OCI-LY7 (cell line): ENCODE data around the gene UBQLN2. TPM values are rescaled to one million over a fixed set of nuclear protein-coding genes. Genes with fewer than 3 reads are reported as not detected.

Experiments
- BruUV-seq: library from RNA; stranded (reverse); fragments of 400-500 nt; replicated peaks from 2 replicates; lab custom pipeline; 2021; lab: Mats Ljungman, UMichigan
- CTCF ChIA-PET: fragments of 300-600 bp; sonication (Branson Sonifier 250); formaldehyde crosslinking; loops from one replicate; lab custom pipeline; 2022; ENCODE audit warnings: antibody characterized with exemption; ENCODE audit not compliant: unreplicated experiment; lab: Charles Lee
- POLR2A ChIA-PET: fragments of 300-600 bp; sonication (Branson Sonifier 250); formaldehyde crosslinking; loops from one replicate; lab custom pipeline; 2022; ENCODE audit warnings: antibody characterized with exemption; lab: Charles Lee
- DNase-seq: peaks from one replicate; pipeline ENCODE4 v3.0.0-alpha.2; 2015; ENCODE audit warnings: low spot score
- H2AFZ ChIP-seq: fragments of 200-600 bp; sonication (generic), shearing (Covaris generic); 2 replicates; pipeline ENCODE4 v1.6.1; 2014; ENCODE audit warnings: mild to moderate bottlenecking, antibody characterized with exemption, low read length, moderate library complexity
- H3K27ac ChIP-seq: fragments of 200-600 bp; sonication (generic); 2 replicates; pipeline ENCODE4 v1.5.1; 2014; ENCODE audit warnings: mixed run types, low read depth, mild to moderate bottlenecking, moderate library complexity, low read length, inconsistent platforms; ENCODE audit not compliant: poor library complexity, severe bottlenecking
- H3K36me3 ChIP-seq: fragments of 200-600 bp; sonication (generic); 2 replicates; pipeline ENCODE4 v1.6.1; 2014; ENCODE audit warnings: mild to moderate bottlenecking, antibody characterized with exemption, low read length, moderate library complexity, mixed read lengths; ENCODE audit not compliant: insufficient read depth
- H3K4me1 ChIP-seq: fragments of 200-600 bp; sonication (generic); 2 replicates; pipeline ENCODE4 v1.5.1; 2014; ENCODE audit warnings: mild to moderate bottlenecking, low read length; ENCODE audit not compliant: insufficient read depth, poor library complexity, severe bottlenecking
- H3K4me2 ChIP-seq: fragments of 200-600 bp; sonication (generic); 2 replicates; pipeline ENCODE4 v1.6.1; 2014; ENCODE audit warnings: mild to moderate bottlenecking, low read length
- H3K4me3 ChIP-seq: fragments of 200-600 bp; sonication (generic); 2 replicates; pipeline ENCODE4 v1.5.1; 2014; ENCODE audit warnings: mild to moderate bottlenecking, low read depth, low read length; ENCODE audit not compliant: poor library complexity, severe bottlenecking
- H3K79me2 ChIP-seq: fragments of 200-600 bp; sonication (generic); 2 replicates; pipeline ENCODE4 v1.6.1; 2016; ENCODE audit warnings: low read depth, mild to moderate bottlenecking, low read length, moderate library complexity, mixed read lengths; ENCODE audit not compliant: insufficient read depth
- H3K9me2 ChIP-seq: fragments of 200-600 bp; sonication (generic); 2 replicates; pipeline ENCODE4 v1.6.1; 2016; ENCODE audit warnings: mild to moderate bottlenecking, low read length, mixed read lengths; ENCODE audit not compliant: insufficient read depth
- H3K9me3 ChIP-seq: fragments of 200-600 bp; sonication (generic); 2 replicates; pipeline ENCODE4 v1.6.1; 2014; ENCODE audit warnings: mild to moderate bottlenecking, mixed run types, low read length, mixed read lengths
- H4K20me1 ChIP-seq: fragments of 200-600 bp; sonication (generic); 2 replicates; pipeline ENCODE4 v1.6.1; 2014; ENCODE audit warnings: mild to moderate bottlenecking, antibody characterized with exemption, low read length, moderate library complexity, mixed read lengths; ENCODE audit not compliant: insufficient read depth
- EZH2phosphoT487 ChIP-seq: fragments of 200-600 bp; sonication (generic); IDR thresholded peaks from 2 replicates; pipeline ENCODE4 v1.6.1; 2018; ENCODE audit warnings: low read depth, borderline replicate concordance, mild to moderate bottlenecking, mixed run types, antibody characterized with exemption, low read length, moderate library complexity, mixed read lengths
- intact Hi-C: fragments of 100-400 bp; cut with micrococcal nuclease; formaldehyde crosslinking; loops from one replicate; pipeline ENCODE4 v1.10.0; 2022; ENCODE audit not compliant: unreplicated experiment
- total RNA-seq, 2 experiments: library from RNA; depleted of rRNA in 1 of 2; stranded (reverse); fragments of >200 nt in 1 of 2; shearing (Covaris generic) in 1 of 2; gene quantifications; 2 replicates each; pipeline ENCODE4 v1.2.3, GENCODE V29; 2014 to 2022
- TF ChIP-seq, protein P1 (sequence below): fragments of 200-600 bp; sonication (generic); conservative IDR thresholded peaks from 2 replicates; pipeline ENCODE4 v1.5.1; 2014; ENCODE audit warnings: mild to moderate bottlenecking, antibody characterized with exemption, low read length, moderate library complexity, mixed read lengths

UBQLN2 gene
- total RNA-seq, 2 experiments from 2014 or later, result 9.6 to 23.0 TPM

DNA sequence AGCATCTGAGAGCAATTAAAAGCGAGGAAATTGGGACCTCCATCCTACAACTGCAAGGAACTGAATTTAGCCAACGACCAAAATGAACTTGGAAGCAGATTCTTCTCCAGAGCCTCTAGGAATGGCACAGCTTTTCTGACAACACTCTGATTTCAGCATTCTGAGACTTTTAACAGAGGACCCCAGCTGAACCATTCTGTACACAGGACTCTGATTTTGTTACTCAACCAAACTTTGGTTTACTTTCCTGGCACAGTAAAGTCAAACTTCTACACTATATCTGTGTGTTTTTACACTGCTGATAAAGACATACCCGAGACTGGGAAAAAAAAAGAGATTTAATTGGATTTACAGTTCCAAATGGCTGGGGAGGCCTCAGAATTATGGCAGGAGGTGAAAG, 37.6 kb downstream of the UBQLN2 start:
- Histone ChIP-seq H3K36me3 (no peaks in the 10 kb centered on the region; the same call in 1 of the 2 replicates), H3K9me3 (no peaks in the 10 kb centered on the region), H2AFZ (no peak overlapping the region), H3K9me2 (no peaks in the 10 kb centered on the region), H4K20me1 (no peaks in the 10 kb centered on the region), H3K79me2 (no peaks in the 10 kb centered on the region), H3K4me2 (no peak overlapping the region), H3K27ac (no peak overlapping the region), H3K4me1 (no peaks in the 10 kb centered on the region), H3K4me3 (no peak overlapping the region)
- DNase-seq, result no peak
- POLR2A ChIA-PET, result no interaction called here
- TF ChIP-seq, protein P1, sequence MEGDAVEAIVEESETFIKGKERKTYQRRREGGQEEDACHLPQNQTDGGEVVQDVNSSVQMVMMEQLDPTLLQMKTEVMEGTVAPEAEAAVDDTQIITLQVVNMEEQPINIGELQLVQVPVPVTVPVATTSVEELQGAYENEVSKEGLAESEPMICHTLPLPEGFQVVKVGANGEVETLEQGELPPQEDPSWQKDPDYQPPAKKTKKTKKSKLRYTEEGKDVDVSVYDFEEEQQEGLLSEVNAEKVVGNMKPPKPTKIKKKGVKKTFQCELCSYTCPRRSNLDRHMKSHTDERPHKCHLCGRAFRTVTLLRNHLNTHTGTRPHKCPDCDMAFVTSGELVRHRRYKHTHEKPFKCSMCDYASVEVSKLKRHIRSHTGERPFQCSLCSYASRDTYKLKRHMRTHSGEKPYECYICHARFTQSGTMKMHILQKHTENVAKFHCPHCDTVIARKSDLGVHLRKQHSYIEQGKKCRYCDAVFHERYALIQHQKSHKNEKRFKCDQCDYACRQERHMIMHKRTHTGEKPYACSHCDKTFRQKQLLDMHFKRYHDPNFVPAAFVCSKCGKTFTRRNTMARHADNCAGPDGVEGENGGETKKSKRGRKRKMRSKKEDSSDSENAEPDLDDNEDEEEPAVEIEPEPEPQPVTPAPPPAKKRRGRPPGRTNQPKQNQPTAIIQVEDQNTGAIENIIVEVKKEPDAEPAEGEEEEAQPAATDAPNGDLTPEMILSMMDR, result no peak
- no peak for TF ChIP-seq EZH2phosphoT487
- BruUV-seq, result no TSS peak
- intact Hi-C loops, result no loop called here
- CTCF ChIA-PET, result no interaction called here

DNA sequence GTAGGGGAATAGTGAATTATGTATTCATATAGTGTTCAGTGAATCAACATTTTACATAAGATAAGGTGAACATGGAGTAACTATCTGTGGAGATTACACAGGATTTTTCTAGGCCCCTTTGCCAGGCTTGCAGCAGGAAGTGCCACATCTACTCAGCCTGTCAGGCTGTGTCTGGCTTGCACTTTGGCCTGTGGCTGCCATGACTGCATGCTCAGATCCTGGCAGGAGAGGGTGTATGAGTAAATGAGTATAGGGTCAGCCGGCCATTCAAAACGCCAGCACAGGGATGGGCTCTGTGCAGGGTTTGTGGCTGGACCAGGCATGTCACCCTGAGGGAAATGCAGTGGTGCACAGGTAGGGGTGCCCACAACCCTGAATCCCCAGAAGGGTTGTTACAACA, 51.9 kb downstream of the UBQLN2 start:
- Histone ChIP-seq H3K9me2 (no peaks in the 10 kb centered on the region), H2AFZ (no peak overlapping the region), H4K20me1 (no peaks in the 10 kb centered on the region), H3K79me2 (no peaks in the 10 kb centered on the region), H3K4me1 (no peaks in the 10 kb centered on the region), H3K27ac (no peak overlapping the region), H3K4me3 (no peak overlapping the region), H3K4me2 (no peak overlapping the region), H3K9me3 (no peaks in the 10 kb centered on the region), H3K36me3 (no peaks in the 10 kb centered on the region)
- no peak for DNase-seq
- TF ChIP-seq, protein P1, result no peak
- no peak for TF ChIP-seq EZH2phosphoT487
- intact Hi-C loops, result no loop called here
- BruUV-seq, result no TSS peak
- POLR2A ChIA-PET, result no interaction called here
- CTCF ChIA-PET, result no interaction called here

Other genes starting within 250 kb of the UBQLN2 start
- gene NBDY, start 165.6 kb downstream of the UBQLN2 start, total RNA-seq (2014; rRNA removed; shearing (Covaris generic)), result 5.4 and 6.3 TPM in 2 replicates
- gene NBDY, start 165.6 kb downstream of the UBQLN2 start, total RNA-seq (2022), result 32.9 and 38.7 TPM in 2 replicates